NCI-H2171 (cell line): ENCODE data around the gene ZNF283.
"Not testable (repeated sequence)": the region's sequence is repeated elsewhere in the genome, so short reads cannot be mapped to it uniquely, and the experiment has no call there.

Experiments used
- DNase-seq: peaks from one replicate; lab custom pipeline; 2025; lab: John Stamatoyannopoulos, UW

Gene ZNF283

GRCh38 chr19:43799502-43800142, 27.5 kb upstream of the ZNF283 start:
- no peak for DNase-seq

GRCh38 chr19:43802216-43802951, 24.7 kb upstream of the ZNF283 start, which contains the start of gene LYPD5:
Gene LYPD5 (minus strand): TSS chr19:43802447. CDS start chr19:43802380, 67 bp downstream.
- DNase-seq = no peak

- DNase-seq = no peak
Measured at GRCh38 chr19:43804432-43804831, 22.7 kb upstream of the ZNF283 start.

GRCh38 chr19:43806401-43806800, 20.7 kb upstream of the ZNF283 start:
- DNase-seq = not testable (repeated sequence)

GRCh38 chr19:43806848-43807247, 20.3 kb upstream of the ZNF283 start:
- no peak for DNase-seq

- DNase-seq = no peak
Measured at GRCh38 chr19:43807651-43808050, 19.5 kb upstream of the ZNF283 start.

GRCh38 chr19:43809762-43810696, 17.1 kb upstream of the ZNF283 start:
- DNase-seq = peak; percentile 43

GRCh38 chr19:43811837-43812236, 15.3 kb upstream of the ZNF283 start:
- no peak for DNase-seq

- DNase-seq = no peak
Measured at GRCh38 chr19:43812259-43812658, 14.9 kb upstream of the ZNF283 start.

- no peak for DNase-seq
Measured at GRCh38 chr19:43812688-43813087, 14.4 kb upstream of the ZNF283 start.

GRCh38 chr19:43814663-43815352, 12.3 kb upstream of the ZNF283 start:
- no peak for DNase-seq

- DNase-seq = not testable (repeated sequence)
Measured at GRCh38 chr19:43817454-43817853, 9.7 kb upstream of the ZNF283 start.

- DNase-seq = no peak
Measured at GRCh38 chr19:43818500-43818899, 8.6 kb upstream of the ZNF283 start.

GRCh38 chr19:43820098-43820883, 6.8 kb upstream of the ZNF283 start:
- peak; percentile 69 for DNase-seq

- DNase-seq = no peak
Measured at GRCh38 chr19:43820884-43821215, 6.3 kb upstream of the ZNF283 start.

GRCh38 chr19:43823856-43824255, 3.3 kb upstream of the ZNF283 start:
- DNase-seq = not testable (repeated sequence)

GRCh38 chr19:43824572-43824971, 2.5 kb upstream of the ZNF283 start:
- not testable (repeated sequence) for DNase-seq

- no peak for DNase-seq
Measured at GRCh38 chr19:43839139-43839538, 12.0 kb downstream of the ZNF283 start.

GRCh38 chr19:43842007-43842406, 14.9 kb downstream of the ZNF283 start:
- DNase-seq = no peak

- DNase-seq = no peak
Measured at GRCh38 chr19:43847246-43847645, 20.1 kb downstream of the ZNF283 start.

GRCh38 chr19:43847884-43848283, 20.8 kb downstream of the ZNF283 start:
- DNase-seq = no peak
